SK-N-SH treated with all-trans-retinoic acid at 6 μM for 48 hours (cell line): ENCODE measurements around the gene TARS1.

Experiments used
- ARNTL ChIP-seq: fragments of 450-650 bp; formaldehyde crosslinking; IDR thresholded peaks from 2 replicates; pipeline ENCODE4 v1.5.0; 2020; ENCODE audit warnings: low read depth, mild to moderate bottlenecking, moderate library complexity, borderline replicate concordance
- RARB ChIP-seq: fragments of 250-450 bp; sonication (Bioruptor Pico); IDR thresholded peaks from 2 replicates; pipeline ENCODE4 v1.8.0; 2021; ENCODE audit warnings: mild to moderate bottlenecking, moderate library complexity
- TOX ChIP-seq: fragments of 250-450 bp; sonication (Bioruptor Pico); IDR thresholded peaks from 2 replicates; pipeline ENCODE4 v1.8.0; 2021; ENCODE audit warnings: mild to moderate bottlenecking, moderate library complexity, borderline replicate concordance
- ZFP3 ChIP-seq: fragments of 250-450 bp; sonication (Bioruptor Pico); IDR thresholded peaks from 2 replicates; pipeline ENCODE4 v1.5.0; 2020; ENCODE audit warnings: mild to moderate bottlenecking, moderate library complexity

GRCh38 chr5:33482335-33482734, 41.6 kb downstream of the TARS1 start:
- no peak for TF ChIP-seq ZFP3 (CRISPR knock-in tag)
- TF ChIP-seq TOX (CRISPR knock-in tag) = no peak
- TF ChIP-seq ARNTL (CRISPR knock-in tag) = no peak
- TF ChIP-seq RARB (CRISPR knock-in tag) = no peak
